ENCODE results near the gene EYS.

The EYS gene

DNA sequence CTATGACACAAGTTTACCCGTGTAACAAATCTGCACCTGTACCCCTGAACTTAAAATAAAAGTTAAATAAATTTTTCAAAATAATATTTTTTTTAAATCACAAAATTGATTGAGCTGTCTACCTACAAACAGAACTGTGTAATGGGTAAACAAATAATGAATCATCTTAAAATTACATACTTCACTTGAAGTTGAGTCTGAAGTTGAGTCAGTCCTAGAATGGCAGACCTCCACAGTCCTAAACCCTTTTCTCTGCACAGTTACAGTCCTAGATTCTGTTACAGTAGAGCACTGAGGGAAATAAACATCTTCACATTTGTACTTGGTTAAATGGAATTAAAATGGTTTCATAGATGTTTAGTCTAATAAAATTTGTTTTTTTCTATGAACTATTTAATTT, 1190.6 kb downstream of the EYS start:
- no peak overlapping the region for H3K4me2 ChIP-seq
- H4K20me1 ChIP-seq (ENCODE audit: insufficient read depth) = no peaks in the 10 kb centered on the region
- no peaks in the 10 kb centered on the region for H3K79me2 ChIP-seq (ENCODE audit: insufficient read depth, low read depth)
- H3K36me3 ChIP-seq (ENCODE audit: insufficient read depth) = no peaks in the 10 kb centered on the region
- no peak overlapping the region for H3K27ac ChIP-seq
- no peak overlapping the region for H3K4me3 ChIP-seq (IDR thresholded peaks at IDR 0.05; ENCODE audit: insufficient read depth, low read depth, low read length)
- no peak overlapping the region for H3K9ac ChIP-seq
- no peak overlapping the region for H2AFZ ChIP-seq (ENCODE audit: low read depth)
- H3K4me1 ChIP-seq (ENCODE audit: low read depth, poor library complexity, severe bottlenecking) = peaks cover 54% of the 10 kb centered on the region
- TF ChIP-seq, protein P1, sequence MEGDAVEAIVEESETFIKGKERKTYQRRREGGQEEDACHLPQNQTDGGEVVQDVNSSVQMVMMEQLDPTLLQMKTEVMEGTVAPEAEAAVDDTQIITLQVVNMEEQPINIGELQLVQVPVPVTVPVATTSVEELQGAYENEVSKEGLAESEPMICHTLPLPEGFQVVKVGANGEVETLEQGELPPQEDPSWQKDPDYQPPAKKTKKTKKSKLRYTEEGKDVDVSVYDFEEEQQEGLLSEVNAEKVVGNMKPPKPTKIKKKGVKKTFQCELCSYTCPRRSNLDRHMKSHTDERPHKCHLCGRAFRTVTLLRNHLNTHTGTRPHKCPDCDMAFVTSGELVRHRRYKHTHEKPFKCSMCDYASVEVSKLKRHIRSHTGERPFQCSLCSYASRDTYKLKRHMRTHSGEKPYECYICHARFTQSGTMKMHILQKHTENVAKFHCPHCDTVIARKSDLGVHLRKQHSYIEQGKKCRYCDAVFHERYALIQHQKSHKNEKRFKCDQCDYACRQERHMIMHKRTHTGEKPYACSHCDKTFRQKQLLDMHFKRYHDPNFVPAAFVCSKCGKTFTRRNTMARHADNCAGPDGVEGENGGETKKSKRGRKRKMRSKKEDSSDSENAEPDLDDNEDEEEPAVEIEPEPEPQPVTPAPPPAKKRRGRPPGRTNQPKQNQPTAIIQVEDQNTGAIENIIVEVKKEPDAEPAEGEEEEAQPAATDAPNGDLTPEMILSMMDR (conservative IDR thresholded peaks at IDR 0.05; ENCODE audit: low read depth, low read length) = no peak
- no peaks in the 10 kb centered on the region for H3K27me3 ChIP-seq (ENCODE audit: insufficient read depth, low read depth)

DNA sequence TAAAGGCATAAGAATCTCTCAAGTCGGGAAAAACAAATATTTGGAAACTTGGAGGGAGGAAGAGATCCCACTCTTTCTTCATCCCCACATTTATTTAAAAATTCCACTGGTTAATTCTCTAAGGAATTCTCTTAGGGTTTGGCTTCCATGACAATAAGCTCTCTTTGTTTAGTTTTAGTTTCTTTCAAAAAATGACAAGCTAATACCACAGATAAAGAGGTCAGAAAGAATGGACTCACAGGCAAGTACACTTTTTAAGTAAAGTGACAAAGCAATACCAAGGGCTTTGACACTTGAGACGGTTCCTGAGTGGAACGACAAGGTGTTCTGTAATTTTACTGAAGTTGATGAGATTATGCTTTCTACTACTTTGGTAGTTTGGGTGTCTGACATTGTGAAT, 1199.4 kb downstream of the EYS start:
- TF ChIP-seq, protein P1 (conservative IDR thresholded peaks at IDR 0.05; ENCODE audit: low read depth, low read length) = no peak
- no peaks in the 10 kb centered on the region for H3K27me3 ChIP-seq (ENCODE audit: insufficient read depth, low read depth)
- H4K20me1 ChIP-seq (ENCODE audit: insufficient read depth) = no peaks in the 10 kb centered on the region; the same call in 1 of the 2 replicates
- no peak overlapping the region for H2AFZ ChIP-seq (ENCODE audit: low read depth)
- no peaks in the 10 kb centered on the region for H3K36me3 ChIP-seq (ENCODE audit: insufficient read depth)
- H3K4me3 ChIP-seq (IDR thresholded peaks at IDR 0.05; ENCODE audit: insufficient read depth, low read depth, low read length) = no peak overlapping the region
- no peaks in the 10 kb centered on the region for H3K4me1 ChIP-seq (ENCODE audit: low read depth, poor library complexity, severe bottlenecking)
- H3K4me2 ChIP-seq = no peak overlapping the region
- no peak overlapping the region for H3K9ac ChIP-seq
- H3K27ac ChIP-seq = no peak overlapping the region
- no peaks in the 10 kb centered on the region for H3K79me2 ChIP-seq (ENCODE audit: insufficient read depth, low read depth)

DNA sequence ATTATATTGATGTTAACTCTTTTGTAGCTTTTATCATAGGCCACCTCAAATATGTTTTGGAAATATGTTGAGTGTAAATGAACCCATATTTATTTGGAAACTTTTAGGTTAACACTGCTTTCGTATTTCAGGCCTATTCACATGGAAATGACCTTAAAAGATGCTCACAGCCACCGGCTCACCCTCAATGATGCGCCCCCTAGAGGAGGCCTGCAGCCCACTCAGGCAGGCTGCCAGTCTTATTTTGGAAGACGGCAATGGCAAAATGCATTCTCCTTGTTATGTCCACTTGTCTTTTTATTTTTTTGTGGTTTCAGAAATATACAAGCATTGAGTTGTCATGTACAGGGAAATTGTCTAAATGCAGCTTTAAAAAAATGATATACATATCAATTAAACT, 1201.7 kb downstream of the EYS start:
- no peak overlapping the region for H3K4me3 ChIP-seq (IDR thresholded peaks at IDR 0.05; ENCODE audit: insufficient read depth, low read depth, low read length)
- peaks cover 6% of the 10 kb centered on the region for H3K4me1 ChIP-seq (ENCODE audit: low read depth, poor library complexity, severe bottlenecking)
- no peak overlapping the region for H3K9ac ChIP-seq
- TF ChIP-seq, protein P1 (conservative IDR thresholded peaks at IDR 0.05; ENCODE audit: low read depth, low read length) = peak; percentile 59
- H3K79me2 ChIP-seq (ENCODE audit: insufficient read depth, low read depth) = no peaks in the 10 kb centered on the region
- H3K27ac ChIP-seq = no peak overlapping the region
- no peak overlapping the region for H3K4me2 ChIP-seq
- no peaks in the 10 kb centered on the region; the same call in 1 of the 2 replicates for H4K20me1 ChIP-seq (ENCODE audit: insufficient read depth)
- no peaks in the 10 kb centered on the region for H3K36me3 ChIP-seq (ENCODE audit: insufficient read depth)
- no peak overlapping the region for H2AFZ ChIP-seq (ENCODE audit: low read depth)
- no peaks in the 10 kb centered on the region for H3K27me3 ChIP-seq (ENCODE audit: insufficient read depth, low read depth)

DNA sequence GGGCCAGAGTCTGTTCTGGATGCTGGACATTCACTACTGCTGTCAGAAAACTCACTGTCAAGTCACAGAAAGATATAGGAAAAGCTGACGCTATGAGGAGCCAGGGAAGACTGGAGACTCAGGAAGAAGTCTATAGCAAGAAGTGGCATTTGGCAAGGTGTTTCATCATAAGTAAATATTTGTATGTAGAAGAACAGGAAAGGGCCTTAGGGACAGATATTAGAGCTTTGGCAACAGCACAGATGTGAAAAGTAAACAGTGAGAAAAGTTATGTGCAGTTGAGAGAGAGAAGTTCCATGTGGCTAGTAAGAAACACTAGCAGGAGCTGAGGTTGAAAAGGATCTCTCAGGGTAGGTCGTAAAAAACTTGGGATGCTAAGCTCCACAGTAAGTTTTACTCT, 1202.5 kb downstream of the EYS start:
- H3K27ac ChIP-seq = no peak overlapping the region
- no peaks in the 10 kb centered on the region for H4K20me1 ChIP-seq (ENCODE audit: insufficient read depth)
- no peak overlapping the region for H3K4me3 ChIP-seq (IDR thresholded peaks at IDR 0.05; ENCODE audit: insufficient read depth, low read depth, low read length)
- no peak overlapping the region for H3K9ac ChIP-seq
- H3K4me2 ChIP-seq = no peak overlapping the region
- H3K27me3 ChIP-seq (ENCODE audit: insufficient read depth, low read depth) = no peaks in the 10 kb centered on the region
- TF ChIP-seq, protein P1 (conservative IDR thresholded peaks at IDR 0.05; ENCODE audit: low read depth, low read length) = no peak
- H3K36me3 ChIP-seq (ENCODE audit: insufficient read depth) = no peaks in the 10 kb centered on the region
- H2AFZ ChIP-seq (ENCODE audit: low read depth) = no peak overlapping the region
- H3K79me2 ChIP-seq (ENCODE audit: insufficient read depth, low read depth) = no peaks in the 10 kb centered on the region
- H3K4me1 ChIP-seq (ENCODE audit: low read depth, poor library complexity, severe bottlenecking) = peaks cover 14% of the 10 kb centered on the region
